DOHH2 (cell line): ENCODE data around the gene PI4K2A.

Experiments
- H3F3A ChIP-seq: fragments of 200-600 bp; sonication (generic), shearing (Covaris generic); 2 replicates; pipeline ENCODE4 v1.6.0; 2016; ENCODE audit warnings: antibody characterized with exemption, mild to moderate bottlenecking; ENCODE audit not compliant: control insufficient read depth, insufficient read depth
- H3K27ac ChIP-seq: fragments of 200-600 bp; sonication (generic); 2 replicates; pipeline ENCODE4 v1.5.1; 2014; ENCODE audit warnings: low read depth, mild to moderate bottlenecking, low read length, moderate library complexity
- H3K27me3 ChIP-seq: fragments of 200-600 bp; sonication (generic); 2 replicates; pipeline ENCODE4 v1.6.1; 2014; ENCODE audit warnings: mild to moderate bottlenecking, low read length, mixed read lengths; ENCODE audit not compliant: control insufficient read depth
- H3K36me3 ChIP-seq: fragments of 200-600 bp; sonication (generic); 2 replicates; pipeline ENCODE4 v1.6.1; 2014; ENCODE audit warnings: mild to moderate bottlenecking, low read length, moderate library complexity, mixed read lengths; ENCODE audit not compliant: control insufficient read depth
- H3K4me1 ChIP-seq: fragments of 200-600 bp; sonication (generic); 2 replicates; pipeline ENCODE4 v1.6.1; 2014; ENCODE audit warnings: mild to moderate bottlenecking, low read length, mixed read lengths; ENCODE audit not compliant: control insufficient read depth
- H3K4me2 ChIP-seq: fragments of 200-600 bp; sonication (generic); 2 replicates; pipeline ENCODE4 v1.6.0; 2014; ENCODE audit warnings: mild to moderate bottlenecking, low read length, moderate library complexity
- H3K4me3 ChIP-seq: fragments of 200-600 bp; sonication (generic); 2 replicates; pipeline ENCODE4 v1.5.1; 2014; ENCODE audit warnings: mild to moderate bottlenecking, low read length, mixed read lengths
- H3K79me2 ChIP-seq: fragments of 200-600 bp; sonication (generic); 2 replicates; pipeline ENCODE4 v1.6.1; 2014; ENCODE audit warnings: mild to moderate bottlenecking, low read length, mixed read lengths; ENCODE audit not compliant: control insufficient read depth
- H3K9me2 ChIP-seq: fragments of 200-600 bp; sonication (generic); replicated peaks from 2 replicates; pipeline ENCODE4 v1.6.1; 2014; ENCODE audit warnings: mild to moderate bottlenecking, low read length, mixed read lengths; ENCODE audit not compliant: control insufficient read depth
- H3K9me3 ChIP-seq: fragments of 200-600 bp; sonication (generic); 2 replicates; pipeline ENCODE4 v1.6.1; 2014; ENCODE audit warnings: antibody characterized with exemption, low read length, mixed read lengths; ENCODE audit not compliant: control insufficient read depth, insufficient read depth
- H4K20me1 ChIP-seq: fragments of 200-600 bp; sonication (generic); 2 replicates; pipeline ENCODE4 v1.6.0; 2014; ENCODE audit warnings: low read depth, mild to moderate bottlenecking, antibody characterized with exemption, low read length, moderate library complexity; ENCODE audit not compliant: control insufficient read depth, insufficient read depth
- CTCF ChIP-seq: fragments of 200-600 bp; sonication (generic); IDR thresholded peaks from one replicate; pipeline ENCODE4 v1.5.1; 2014; ENCODE audit warnings: antibody characterized with exemption, mild to moderate bottlenecking, low read depth, low read length; ENCODE audit not compliant: poor library complexity, severe bottlenecking
- EZH2phosphoT487 ChIP-seq: fragments of 200-600 bp; sonication (generic); IDR thresholded peaks from 2 replicates; pipeline ENCODE4 v1.6.1; 2017; ENCODE audit warnings: borderline replicate concordance, mild to moderate bottlenecking, antibody characterized with exemption, low read length, moderate library complexity, mixed read lengths

Gene PI4K2A

GRCh38 chr10:97643441-97643985, 3.0 kb downstream of the PI4K2A start:
- peaks cover 5% of the 10 kb centered on the region; the same call in 1 of the 2 replicates for H4K20me1 ChIP-seq
- H3K36me3 ChIP-seq: peaks cover 7% of the 10 kb centered on the region
- H3K27me3 ChIP-seq: no peaks in the 10 kb centered on the region
- H3K79me2 ChIP-seq: peaks cover 23% of the 10 kb centered on the region
- no peak overlapping the region for H3K4me3 ChIP-seq
- TF ChIP-seq EZH2phosphoT487 (no peak), CTCF (no peak)
- no peak overlapping the region for H3K27ac ChIP-seq
- no peak overlapping the region for H3K4me2 ChIP-seq
- H3K4me1 ChIP-seq: peaks cover 19% of the 10 kb centered on the region
- H3F3A ChIP-seq: no peaks in the 10 kb centered on the region
- H3K9me3 ChIP-seq: no peaks in the 10 kb centered on the region
- H3K9me2 ChIP-seq: no peaks in the 10 kb centered on the region

- Histone ChIP-seq H3F3A (no peaks in the 10 kb centered on the region), H3K27me3 (no peaks in the 10 kb centered on the region), H3K9me3 (no peaks in the 10 kb centered on the region), H4K20me1 (peaks cover 5% of the 10 kb centered on the region; the same call in 1 of the 2 replicates), H3K27ac (no peak overlapping the region), H3K79me2 (peaks cover 33% of the 10 kb centered on the region), H3K36me3 (peaks cover 7% of the 10 kb centered on the region), H3K9me2 (no peaks in the 10 kb centered on the region), H3K4me3 (no peak overlapping the region), H3K4me2 (no peak overlapping the region), H3K4me1 (peaks cover 25% of the 10 kb centered on the region)
- TF ChIP-seq CTCF (no peak), EZH2phosphoT487 (no peak)
Measured at GRCh38 chr10:97644936-97645335, 4.5 kb downstream of the PI4K2A start.

- H3K4me2 ChIP-seq: no peak overlapping the region
- no peaks in the 10 kb centered on the region for H3K9me3 ChIP-seq
- H3K9me2 ChIP-seq: no peaks in the 10 kb centered on the region
- TF ChIP-seq EZH2phosphoT487 (no peak), CTCF (no peak)
- H3F3A ChIP-seq: no peaks in the 10 kb centered on the region
- no peak overlapping the region for H3K27ac ChIP-seq
- no peaks in the 10 kb centered on the region for H4K20me1 ChIP-seq
- H3K4me3 ChIP-seq: no peak overlapping the region
- no peaks in the 10 kb centered on the region for H3K27me3 ChIP-seq
- H3K36me3 ChIP-seq: peaks cover 20% of the 10 kb centered on the region
- H3K4me1 ChIP-seq: peaks cover 11% of the 10 kb centered on the region
- peaks cover 21% of the 10 kb centered on the region for H3K79me2 ChIP-seq
Measured at GRCh38 chr10:97647556-97647955, 7.1 kb downstream of the PI4K2A start.
